Measurements from ENCODE around the gene KCNA10. TPM values are rescaled to one million over a fixed set of nuclear protein-coding genes. Genes with fewer than 3 reads are reported as not detected.

Gene KCNA10
- total RNA-seq, 1 donor from 2014 or later, result not detected

DNA sequence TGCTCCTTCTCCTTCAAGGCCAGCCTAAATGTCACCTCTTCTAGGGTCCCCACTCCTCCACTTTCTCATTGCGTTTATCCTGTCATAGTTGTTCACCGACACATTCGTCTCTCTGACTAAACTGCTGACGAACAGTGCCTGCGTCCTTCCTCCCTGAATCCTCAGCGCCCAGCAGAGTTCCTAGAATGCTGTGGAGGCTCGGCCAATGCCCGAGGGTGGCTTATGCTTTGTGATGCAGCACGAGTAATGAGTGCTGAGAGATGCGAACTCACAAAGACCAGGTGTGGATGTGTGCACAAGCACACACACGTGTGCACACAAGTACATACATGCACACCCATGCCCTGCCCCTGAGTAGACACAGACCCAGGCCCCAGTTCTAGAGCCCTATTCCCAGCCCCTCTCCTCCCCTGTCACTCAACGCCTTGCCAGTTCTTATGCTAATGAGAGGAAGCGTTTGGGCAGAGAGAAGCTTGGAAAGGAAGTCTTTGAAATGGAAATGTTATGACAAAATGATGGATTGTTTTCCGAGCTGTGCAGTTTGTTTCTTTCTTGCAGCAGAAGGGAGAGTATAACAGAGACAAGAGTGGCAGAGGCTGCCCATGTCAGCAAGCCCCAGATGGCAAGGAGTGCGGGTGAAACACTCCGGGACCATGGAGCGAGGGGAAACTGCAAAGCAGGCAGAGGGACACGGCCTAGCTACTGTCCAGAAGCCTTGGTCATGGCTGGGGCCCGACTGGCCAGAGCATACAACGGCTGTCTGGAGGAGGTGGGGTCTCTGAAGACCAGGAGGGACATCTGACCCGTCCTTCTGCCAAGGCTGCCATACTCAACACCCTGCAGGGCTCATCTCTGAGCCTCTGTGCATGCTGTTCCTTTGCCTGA lies 24.2 kb downstream of the KCNA10 start:
- no peaks in the 10 kb centered on the region for H3K4me1 Mint-ChIP-seq (ENCODE audit: low read depth)
- H3K27ac Mint-ChIP-seq (ENCODE audit: unreplicated experiment), result no peak overlapping the region
- TF ChIP-seq, protein P1, sequence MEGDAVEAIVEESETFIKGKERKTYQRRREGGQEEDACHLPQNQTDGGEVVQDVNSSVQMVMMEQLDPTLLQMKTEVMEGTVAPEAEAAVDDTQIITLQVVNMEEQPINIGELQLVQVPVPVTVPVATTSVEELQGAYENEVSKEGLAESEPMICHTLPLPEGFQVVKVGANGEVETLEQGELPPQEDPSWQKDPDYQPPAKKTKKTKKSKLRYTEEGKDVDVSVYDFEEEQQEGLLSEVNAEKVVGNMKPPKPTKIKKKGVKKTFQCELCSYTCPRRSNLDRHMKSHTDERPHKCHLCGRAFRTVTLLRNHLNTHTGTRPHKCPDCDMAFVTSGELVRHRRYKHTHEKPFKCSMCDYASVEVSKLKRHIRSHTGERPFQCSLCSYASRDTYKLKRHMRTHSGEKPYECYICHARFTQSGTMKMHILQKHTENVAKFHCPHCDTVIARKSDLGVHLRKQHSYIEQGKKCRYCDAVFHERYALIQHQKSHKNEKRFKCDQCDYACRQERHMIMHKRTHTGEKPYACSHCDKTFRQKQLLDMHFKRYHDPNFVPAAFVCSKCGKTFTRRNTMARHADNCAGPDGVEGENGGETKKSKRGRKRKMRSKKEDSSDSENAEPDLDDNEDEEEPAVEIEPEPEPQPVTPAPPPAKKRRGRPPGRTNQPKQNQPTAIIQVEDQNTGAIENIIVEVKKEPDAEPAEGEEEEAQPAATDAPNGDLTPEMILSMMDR (IDR thresholded peaks at IDR 0.05), result no peak
- DNase-seq (ENCODE audit: low spot score), result no peak
- peaks cover 9% of the 10 kb centered on the region for H3K27me3 Mint-ChIP-seq (ENCODE audit: low read depth)
- H3K4me3 Mint-ChIP-seq (ENCODE audit: unreplicated experiment), result no peak overlapping the region
- no peaks in the 10 kb centered on the region for H3K36me3 Mint-ChIP-seq (ENCODE audit: low read depth)
- no peaks in the 10 kb centered on the region for H3K9me3 Mint-ChIP-seq (ENCODE audit: low read depth)

DNA sequence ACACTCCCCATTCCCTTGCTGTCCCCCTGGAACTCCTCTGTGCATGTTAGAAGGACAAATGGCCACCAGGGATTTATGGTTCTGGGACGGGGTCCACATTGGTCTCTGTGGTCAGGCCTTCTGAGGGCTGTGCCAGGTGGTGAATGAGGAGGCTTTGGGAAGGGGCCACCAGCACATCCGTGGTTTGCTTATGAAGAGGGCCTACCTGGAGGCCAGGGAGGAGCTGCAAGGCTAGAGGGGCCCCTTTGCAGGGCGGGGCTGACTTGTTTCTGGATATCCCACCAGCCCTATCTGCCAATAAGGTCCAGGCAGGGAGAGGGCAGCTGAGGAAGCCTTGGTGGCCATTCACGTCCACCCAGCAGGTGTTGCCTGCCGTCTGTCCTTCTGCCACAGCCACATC lies 24.9 kb downstream of the KCNA10 start:
- Mint-ChIP-seq H3K27me3 (ENCODE audit: low read depth) (peaks cover 6% of the 10 kb centered on the region), H3K9me3 (ENCODE audit: low read depth) (no peaks in the 10 kb centered on the region), H3K4me1 (ENCODE audit: low read depth) (no peaks in the 10 kb centered on the region), H3K27ac (ENCODE audit: unreplicated experiment) (no peak overlapping the region), H3K36me3 (ENCODE audit: low read depth) (no peaks in the 10 kb centered on the region), H3K4me3 (ENCODE audit: unreplicated experiment) (no peak overlapping the region)
- DNase-seq (ENCODE audit: low spot score), result no peak
- TF ChIP-seq, protein P1 (IDR thresholded peaks at IDR 0.05), result no peak

DNA sequence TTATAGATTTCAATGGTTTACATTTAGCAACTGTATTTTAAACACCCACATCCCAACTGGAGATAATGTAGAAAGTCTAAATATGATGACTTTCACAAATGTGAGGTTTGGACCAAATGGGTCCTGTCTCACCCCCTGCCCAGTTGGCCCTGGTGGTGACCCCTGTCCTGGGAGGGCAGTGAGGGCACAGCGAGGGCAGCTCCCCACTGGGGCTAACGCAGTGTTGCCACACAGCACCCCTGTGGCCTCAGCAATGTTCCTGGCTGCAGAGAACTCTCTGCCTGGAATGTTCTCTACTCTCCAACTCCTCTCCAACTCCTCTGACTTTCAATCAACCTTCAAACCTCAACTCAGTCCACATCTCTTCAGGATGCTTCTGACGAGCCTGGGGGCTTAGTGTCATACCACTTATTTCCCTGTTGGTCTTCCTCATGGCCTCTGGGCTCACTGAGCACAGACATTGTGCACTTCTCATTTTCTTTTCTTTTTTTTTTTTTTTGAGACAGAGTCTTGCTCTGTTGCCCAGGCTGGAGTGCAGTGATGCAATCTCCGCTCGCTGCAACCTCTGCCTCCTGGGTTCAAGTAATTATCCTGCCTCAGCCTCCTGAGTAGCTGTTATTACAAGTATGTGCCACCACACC lies 25.8 kb downstream of the KCNA10 start:
- DNase-seq (ENCODE audit: low spot score), result no peak
- no peak overlapping the region for H3K27ac Mint-ChIP-seq (ENCODE audit: unreplicated experiment)
- no peak overlapping the region for H3K4me3 Mint-ChIP-seq (ENCODE audit: unreplicated experiment)
- TF ChIP-seq, protein P1 (IDR thresholded peaks at IDR 0.05), result no peak
- H3K9me3 Mint-ChIP-seq (ENCODE audit: low read depth), result no peaks in the 10 kb centered on the region
- H3K36me3 Mint-ChIP-seq (ENCODE audit: low read depth), result no peaks in the 10 kb centered on the region
- no peaks in the 10 kb centered on the region for H3K4me1 Mint-ChIP-seq (ENCODE audit: low read depth)
- H3K27me3 Mint-ChIP-seq (ENCODE audit: low read depth), result peaks cover 2% of the 10 kb centered on the region

DNA sequence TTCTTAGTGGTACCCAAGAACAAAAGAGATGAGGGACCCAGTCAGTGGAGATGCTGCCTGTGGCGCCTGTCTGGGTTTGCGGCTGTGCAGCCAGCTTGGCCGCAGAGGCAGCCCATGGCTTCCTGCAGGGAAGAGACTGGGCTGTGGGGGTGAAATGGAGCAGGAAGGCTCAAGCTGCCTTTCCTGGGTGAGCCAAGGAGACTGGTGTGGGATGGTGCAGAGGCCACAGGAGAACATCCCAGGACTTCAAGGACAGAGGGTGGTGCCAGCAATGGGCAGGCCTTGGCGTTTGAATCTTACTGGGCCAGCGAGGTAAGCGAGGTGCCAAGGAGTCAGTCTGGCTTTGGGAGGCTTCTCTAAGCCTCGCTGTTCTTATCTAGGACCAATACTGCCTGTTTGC lies 26.4 kb downstream of the KCNA10 start:
- Mint-ChIP-seq H3K27ac (ENCODE audit: unreplicated experiment) (no peak overlapping the region), H3K27me3 (ENCODE audit: low read depth) (no peaks in the 10 kb centered on the region), H3K36me3 (ENCODE audit: low read depth) (no peaks in the 10 kb centered on the region), H3K4me1 (ENCODE audit: low read depth) (no peaks in the 10 kb centered on the region), H3K4me3 (ENCODE audit: unreplicated experiment) (no peak overlapping the region), H3K9me3 (ENCODE audit: low read depth) (no peaks in the 10 kb centered on the region)
- no peak for DNase-seq (ENCODE audit: low spot score)
- TF ChIP-seq, protein P1 (IDR thresholded peaks at IDR 0.05), result no peak

DNA sequence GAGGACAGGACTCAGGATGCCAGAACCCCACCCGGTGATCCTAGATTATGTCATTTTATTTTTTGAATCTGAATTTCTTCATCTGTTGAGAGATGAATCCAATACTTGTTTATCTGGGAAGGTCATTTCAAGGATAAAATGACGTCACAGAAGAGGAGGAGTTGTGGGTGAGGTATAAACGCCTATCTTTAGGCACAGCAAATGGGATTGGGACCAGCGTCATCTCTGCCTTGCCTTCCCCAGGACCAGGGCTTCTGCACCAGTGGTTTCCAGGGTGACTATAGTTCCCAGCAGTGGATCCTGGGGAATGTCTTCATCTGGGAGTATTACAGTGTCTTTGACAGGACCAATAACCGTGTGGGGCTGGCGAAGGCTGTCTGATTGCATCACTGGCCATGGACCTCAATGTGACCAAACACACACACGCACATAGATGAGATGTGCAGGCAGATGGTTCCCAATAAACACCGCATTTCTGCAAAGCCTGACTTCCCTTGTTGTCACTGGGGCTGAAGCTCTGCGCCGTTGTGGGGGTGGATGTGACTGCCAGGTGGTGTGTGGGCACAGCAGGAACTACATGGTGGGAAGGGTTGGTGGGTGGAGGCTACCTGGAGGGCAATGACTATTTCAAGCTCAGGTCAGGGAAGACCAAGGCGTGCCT lies 28.1 kb downstream of the KCNA10 start:
- no peak for DNase-seq (ENCODE audit: low spot score)
- no peaks in the 10 kb centered on the region for H3K27me3 Mint-ChIP-seq (ENCODE audit: low read depth)
- no peak overlapping the region for H3K27ac Mint-ChIP-seq (ENCODE audit: unreplicated experiment)

More for the DNA sequence above, 28.1 kb downstream of the KCNA10 start:
- TF ChIP-seq, protein P1 (IDR thresholded peaks at IDR 0.05), result no peak
- no peak overlapping the region for H3K4me3 Mint-ChIP-seq (ENCODE audit: unreplicated experiment)
- H3K4me1 Mint-ChIP-seq (ENCODE audit: low read depth), result no peaks in the 10 kb centered on the region
- H3K36me3 Mint-ChIP-seq (ENCODE audit: low read depth), result no peaks in the 10 kb centered on the region
- H3K9me3 Mint-ChIP-seq (ENCODE audit: low read depth), result no peaks in the 10 kb centered on the region

Data from chondrocyte (in vitro differentiated cells).